Measurements from ENCODE around the gene SDSL.

GRCh38 chr12:113408756-113409298, 13.4 kb upstream of the SDSL start:
- TF ChIP-seq POLR2A (IDR thresholded peaks at IDR 0.05), result no peak
- TF ChIP-seq POLR2AphosphoS5 (IDR thresholded peaks at IDR 0.05), result no peak
